Endothelial cell of umbilical vein (primary cell): ENCODE data around the gene R3HDM2. TPM values are rescaled to one million over a fixed set of nuclear protein-coding genes. Genes with fewer than 3 reads are reported as not detected.

Experiments
- BruUV-seq: library from RNA; stranded (reverse); fragments of 400-500 nt; replicated peaks from 2 replicates; lab custom pipeline; 2021; lab: Mats Ljungman, UMichigan
- CTCF ChIA-PET: fragments of 300-600, 350-600 bp; sonication (Branson Sonifier 250); formaldehyde crosslinking; loops from one replicate; lab custom pipeline; 2021; ENCODE audit warnings: antibody characterized with exemption, inconsistent platforms; lab: Charles Lee
- POLR2A ChIA-PET: fragments of 300-600, 350-600 bp; sonication (Branson Sonifier 250); formaldehyde crosslinking; loops from one replicate; lab custom pipeline; 2021; ENCODE audit warnings: antibody characterized with exemption, inconsistent platforms; lab: Charles Lee
- DNase-seq: peaks from one replicate; pipeline ENCODE4 v3.0.0-alpha.2; 2011; ENCODE audit warnings: low read depth, low spot score
- FAIRE-seq: peaks from 2 replicates; lab custom pipeline; 2011; peaks lifted over from hg19 to GRCh38; lab: Jason Lieb, UNC
- H2AFZ ChIP-seq: 2 replicates; pipeline ENCODE4 v1.6.0; 2012; ENCODE audit warnings: low read depth, low read length, control low read depth, inconsistent platforms
- H3K27ac ChIP-seq: 2 replicates; pipeline ENCODE4 v1.5.1; 2011; ENCODE audit warnings: low read depth, mild to moderate bottlenecking, control low read depth, low read length, moderate library complexity; ENCODE audit not compliant: insufficient read depth
- H3K27me3 ChIP-seq, 2 experiments: 2 replicates each; pipeline versions ENCODE4 v1.6.0 to v1.6.1; 2011; ENCODE audit warnings: low read length in 2 of 2, mixed read lengths in 1 of 2; ENCODE audit not compliant: control insufficient read depth in 2 of 2, insufficient read depth in 2 of 2
- H3K36me3 ChIP-seq, 2 experiments: 2 replicates in 1 of 2; 3 replicates in 1 of 2; pipeline ENCODE4 v1.5.1; 2011; ENCODE audit warnings: low read length in 2 of 2, mild to moderate bottlenecking in 1 of 2, moderate library complexity in 1 of 2; ENCODE audit not compliant: control insufficient read depth in 2 of 2, insufficient read depth in 2 of 2; ENCODE audit errors: extremely low read depth in 1 of 2
- H3K4me1 ChIP-seq: 3 replicates; pipeline ENCODE4 v1.5.1; 2011; ENCODE audit warnings: mild to moderate bottlenecking, low read length; ENCODE audit not compliant: control insufficient read depth, insufficient read depth; ENCODE audit errors: extremely low read depth
- H3K4me2 ChIP-seq: 2 replicates; pipeline ENCODE4 v1.6.1; 2011; ENCODE audit warnings: low read length, control low read depth, mixed read lengths; ENCODE audit not compliant: insufficient read depth
- H3K4me3 ChIP-seq, 3 experiments: fragments of 200-600 bp in 1 of 3; sonication (generic), shearing (Covaris generic) in 1 of 3; replicated peaks in 1 of 3; 2 replicates each; pipeline ENCODE4 v1.5.1; 2011 to 2016; ENCODE audit warnings: control low read depth in 3 of 3, low read length in 3 of 3, mild to moderate bottlenecking in 2 of 3, inconsistent platforms in 1 of 3, low read depth in 1 of 3, moderate library complexity in 1 of 3; ENCODE audit not compliant: insufficient read depth in 1 of 3
- H3K79me2 ChIP-seq: 2 replicates; pipeline ENCODE4 v1.6.0; 2012; ENCODE audit warnings: low read length, inconsistent platforms; ENCODE audit not compliant: control insufficient read depth, insufficient read depth
- H3K9ac ChIP-seq: replicated peaks from 2 replicates; pipeline ENCODE3; 2011; ENCODE audit warnings: low read length, control low read depth; ENCODE audit not compliant: insufficient read depth; ENCODE audit errors: extremely low read depth
- H3K9me1 ChIP-seq: replicated peaks from 3 replicates; pipeline ENCODE4 v1.6.0; 2011; ENCODE audit warnings: mild to moderate bottlenecking, low read length; ENCODE audit not compliant: control insufficient read depth, insufficient read depth; ENCODE audit errors: extremely low read depth
- H3K9me3 ChIP-seq: replicated peaks from 2 replicates; pipeline ENCODE4 v1.5.1; 2012; ENCODE audit warnings: low read length, inconsistent platforms; ENCODE audit not compliant: control insufficient read depth, insufficient read depth
- H4K20me1 ChIP-seq: replicated peaks from 2 replicates; pipeline ENCODE3; 2011; ENCODE audit warnings: mild to moderate bottlenecking, low read length; ENCODE audit not compliant: control insufficient read depth, insufficient read depth; ENCODE audit errors: extremely low read depth
- CTCF ChIP-seq, 2 donors: IDR thresholded peaks; 1 replicate in 1 of 2; 2 replicates in 1 of 2; pipeline ENCODE4 v1.5.1; 2011; ENCODE audit warnings: low read length in 2 of 2, mild to moderate bottlenecking in 2 of 2, moderate library complexity in 2 of 2, control low read depth in 1 of 2, inconsistent platforms in 1 of 2, low read depth in 1 of 2; ENCODE audit not compliant: insufficient read depth in 1 of 2; ENCODE audit errors: extremely low read depth in 1 of 2
- EZH2 ChIP-seq: IDR thresholded peaks from 2 replicates; pipeline ENCODE4 v1.6.1; 2012; ENCODE audit warnings: borderline replicate concordance, low read depth, mild to moderate bottlenecking, moderate library complexity, low read length, inconsistent platforms; ENCODE audit not compliant: severe bottlenecking
- FOS ChIP-seq: IDR thresholded peaks from 2 replicates; pipeline ENCODE4 v1.6.1; 2011; ENCODE audit warnings: mild to moderate bottlenecking, low read length, moderate library complexity, borderline replicate concordance; ENCODE audit not compliant: insufficient read depth
- GATA2 ChIP-seq: IDR thresholded peaks from 2 replicates; pipeline ENCODE4 v1.7.0; 2011; ENCODE audit warnings: low read depth, mild to moderate bottlenecking, moderate library complexity, mixed read lengths, low read length; ENCODE audit not compliant: insufficient read length, insufficient read depth
- JUN ChIP-seq: IDR thresholded peaks from 2 replicates; pipeline ENCODE4 v1.6.1; 2011; ENCODE audit warnings: borderline replicate concordance, low read depth; ENCODE audit not compliant: insufficient read length, insufficient read depth
- MYC ChIP-seq: IDR thresholded peaks from one replicate; pipeline ENCODE4 v1.6.1; 2011; ENCODE audit warnings: mild to moderate bottlenecking, low read depth, low read length
- POLR2A ChIP-seq: IDR thresholded peaks from 2 replicates; pipeline ENCODE4 v1.6.1; 2012; ENCODE audit warnings: low read depth, mild to moderate bottlenecking, control low read depth, low read length
- POLR2AphosphoS5 ChIP-seq: IDR thresholded peaks from 2 replicates; pipeline ENCODE4 v1.6.1; 2012; ENCODE audit warnings: low read depth, mild to moderate bottlenecking, control low read depth, low read length, moderate library complexity; ENCODE audit not compliant: insufficient read depth
- dilution Hi-C: fragments of 300-500 bp; cut with MboI; formaldehyde crosslinking; loops from one replicate; pipeline ENCODE4 v1.15.0; 2019; ENCODE audit warnings: low sequenced_read_pairs; ENCODE audit not compliant: extremely low pct_ligation_motif_present
- intact Hi-C: fragments of 100-400 bp; cut with micrococcal nuclease; formaldehyde crosslinking; loops from one replicate; pipeline ENCODE4 v1.10.0; 2022
- polyA plus RNA-seq, 4 experiments: library from polyadenylated mRNA; depleted of rRNA in 3 of 4; stranded (reverse) in 3 of 4; unstranded in 1 of 4; fragments of >200 nt; gene quantifications; 2 replicates each; pipeline versions ENCODE4 v1.2.1 to v1.2.3, GENCODE V29; 2011 to 2012; ENCODE audit warnings: missing spikeins in 1 of 4
- total RNA-seq: library from RNA; stranded (reverse); gene quantifications from 2 replicates; pipeline ENCODE4 v1.2.3, GENCODE V29; 2021
- TF ChIP-seq, protein P1 (sequence below): IDR thresholded peaks from 2 replicates; pipeline ENCODE4 v1.6.1; 2011; ENCODE audit not compliant: insufficient read depth, insufficient read length

R3HDM2 gene
- total and polyA plus RNA-seq, 2 donors (not counting 3 experiments of a cell fraction or from before 2014, with no cell fraction given), result 26.1 to 31.3 TPM

- H3K9me1 ChIP-seq, result no peaks in the 10 kb centered on the region
- dilution Hi-C loops, result no loop called here
- intact Hi-C loops, result loop anchor here (2.0 kb wide), 1 partner anchor 22 kb away; the partner anchor contains the start of gene R3HDM2
- no peaks in the 10 kb centered on the region for H3K79me2 ChIP-seq
- no TSS peak for BruUV-seq
- ChIA-PET CTCF (interaction anchor here (0.6 to 7.9 kb wide), 40 partner anchors 9 to 239 kb away, joined by 3 to 394 read pairs (median 7); partner anchors contain the start of genes INHBC, SHMT2 and STAC3), POLR2A (interaction anchor here (1.3 kb wide), 1 partner anchor 145 kb away, joined by 6 read pairs; no protein-coding TSS in a partner anchor)
- peak overlapping the region; percentile 15 for H2AFZ ChIP-seq
- H3K4me3 ChIP-seq, result no peak overlapping the region
- no peaks in the 10 kb centered on the region for H4K20me1 ChIP-seq
- no peak overlapping the region for H3K27ac ChIP-seq
- H3K27me3 ChIP-seq, result no peaks in the 10 kb centered on the region
- no peak overlapping the region for H3K9ac ChIP-seq
- no peak for TF ChIP-seq EZH2
- no peak for TF ChIP-seq POLR2A
- TF ChIP-seq FOS, result no peak
- no peak for TF ChIP-seq MYC
- H3K4me2 ChIP-seq, result no peak overlapping the region
- H3K4me1 ChIP-seq, result peaks cover 3% of the 10 kb centered on the region
- DNase-seq (no peak), FAIRE-seq (no peak)
- no peaks in the 10 kb centered on the region for H3K9me3 ChIP-seq
- H3K36me3 ChIP-seq, result no peaks in the 10 kb centered on the region
Observed at GRCh38 chr12:57452181-57452936, 21.5 kb upstream of the R3HDM2 start.

DNA sequence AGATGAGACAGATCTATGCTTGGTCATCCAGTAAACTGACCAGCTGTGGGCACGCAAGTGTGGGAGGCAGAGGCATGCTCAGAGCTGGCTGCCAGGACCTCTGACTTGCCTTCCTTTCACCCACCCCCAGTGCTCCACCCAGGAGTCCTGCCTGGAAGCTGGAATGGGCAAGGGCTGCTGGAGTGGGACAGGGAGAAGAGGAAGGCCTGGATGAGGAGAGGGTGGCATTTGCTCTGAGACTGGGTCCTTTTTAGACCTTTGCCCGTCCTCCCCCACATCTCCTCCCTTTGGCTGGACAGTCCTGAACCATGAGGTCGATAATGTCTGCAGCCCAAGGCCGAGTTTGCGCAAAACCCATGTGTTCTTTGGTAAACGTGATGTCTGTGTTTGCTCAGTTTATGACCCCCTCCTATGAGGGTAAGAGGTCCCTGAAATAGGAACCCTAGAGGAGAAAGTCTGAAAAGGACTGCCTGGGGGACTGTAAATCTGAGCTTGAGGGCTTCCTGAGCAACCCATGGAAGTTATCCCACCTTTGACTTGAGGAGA lies 20.5 kb upstream of the R3HDM2 start:
- no TSS peak for BruUV-seq
- dilution Hi-C loops (no loop called here), intact Hi-C loops (no loop called here)
- Histone ChIP-seq H3K9me3 (no peaks in the 10 kb centered on the region), H3K27ac (no peak overlapping the region), H3K36me3 (no peaks in the 10 kb centered on the region), H3K9ac (no peak overlapping the region), H4K20me1 (no peaks in the 10 kb centered on the region), H3K4me2 (no peak overlapping the region), H3K79me2 (no peaks in the 10 kb centered on the region), H3K4me1 (peaks cover 3% of the 10 kb centered on the region), H2AFZ (no peak overlapping the region), H3K4me3 (no peak overlapping the region), H3K9me1 (no peaks in the 10 kb centered on the region), H3K27me3 (no peaks in the 10 kb centered on the region)
- TF ChIP-seq POLR2AphosphoS5, result no peak
- no peak for TF ChIP-seq MYC
- no peak for TF ChIP-seq EZH2
- TF ChIP-seq, protein P1, sequence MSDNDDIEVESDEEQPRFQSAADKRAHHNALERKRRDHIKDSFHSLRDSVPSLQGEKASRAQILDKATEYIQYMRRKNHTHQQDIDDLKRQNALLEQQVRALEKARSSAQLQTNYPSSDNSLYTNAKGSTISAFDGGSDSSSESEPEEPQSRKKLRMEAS, result no peak
- TF ChIP-seq POLR2A, result no peak
- no peak for TF ChIP-seq GATA2
- no peak for TF ChIP-seq CTCF (IDR thresholded peaks at IDR 0.05; ENCODE audit: extremely low read depth in 1 of 2, insufficient read depth in 1 of 2, low read depth in 1 of 2, low read length in 2 of 2)
- TF ChIP-seq JUN, result no peak
- TF ChIP-seq FOS, result no peak
- no peak for DNase-seq
- ChIA-PET CTCF (interaction anchor here (1.0 to 7.9 kb wide), 10 partner anchors 8 to 186 kb away, joined by 3 to 394 read pairs (median 12); partner anchors contain the start of gene GLI1), POLR2A (no interaction called here)
- no peak for FAIRE-seq
